ENCODE results near the gene TLCD4. TPM values are rescaled to one million over a fixed set of nuclear protein-coding genes. Genes with fewer than 3 reads are reported as not detected.
A peak's percentile ranks its signal among the peaks of the same experiment; 100 is the strongest.

TLCD4 gene
- total and polyA plus RNA-seq, 2 of the 13 experiments (the other 11 are each of a cell fraction or from before 2014, with no cell fraction given): 4.7 to 14.5 TPM

GRCh38 chr1:95117207-95118066 is at the start of gene TLCD4 (continued):
- TF ChIP-seq NFRKB (IDR thresholded peaks at IDR 0.05): no peak
- TF ChIP-seq, protein P1, sequence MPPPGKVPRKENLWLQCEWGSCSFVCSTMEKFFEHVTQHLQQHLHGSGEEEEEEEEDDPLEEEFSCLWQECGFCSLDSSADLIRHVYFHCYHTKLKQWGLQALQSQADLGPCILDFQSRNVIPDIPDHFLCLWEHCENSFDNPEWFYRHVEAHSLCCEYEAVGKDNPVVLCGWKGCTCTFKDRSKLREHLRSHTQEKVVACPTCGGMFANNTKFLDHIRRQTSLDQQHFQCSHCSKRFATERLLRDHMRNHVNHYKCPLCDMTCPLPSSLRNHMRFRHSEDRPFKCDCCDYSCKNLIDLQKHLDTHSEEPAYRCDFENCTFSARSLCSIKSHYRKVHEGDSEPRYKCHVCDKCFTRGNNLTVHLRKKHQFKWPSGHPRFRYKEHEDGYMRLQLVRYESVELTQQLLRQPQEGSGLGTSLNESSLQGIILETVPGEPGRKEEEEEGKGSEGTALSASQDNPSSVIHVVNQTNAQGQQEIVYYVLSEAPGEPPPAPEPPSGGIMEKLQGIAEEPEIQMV (CRISPR knock-in tag; IDR thresholded peaks at IDR 0.05; ENCODE audit: low read depth): 0 out of 2 replicates have a peak, but pooled peaks have one; percentile 15
- peak; percentile 57 to 66; a peak in 3 of 4 replicates for TF ChIP-seq POLR2A (IDR thresholded peaks at IDR 0.05; ENCODE audit: insufficient read depth in 1 of 2, low read depth in 2 of 2, low read length in 2 of 2)
- TF ChIP-seq, protein P2, sequence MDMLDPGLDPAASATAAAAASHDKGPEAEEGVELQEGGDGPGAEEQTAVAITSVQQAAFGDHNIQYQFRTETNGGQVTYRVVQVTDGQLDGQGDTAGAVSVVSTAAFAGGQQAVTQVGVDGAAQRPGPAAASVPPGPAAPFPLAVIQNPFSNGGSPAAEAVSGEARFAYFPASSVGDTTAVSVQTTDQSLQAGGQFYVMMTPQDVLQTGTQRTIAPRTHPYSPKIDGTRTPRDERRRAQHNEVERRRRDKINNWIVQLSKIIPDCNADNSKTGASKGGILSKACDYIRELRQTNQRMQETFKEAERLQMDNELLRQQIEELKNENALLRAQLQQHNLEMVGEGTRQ (IDR thresholded peaks at IDR 0.05; ENCODE audit: low read depth, low read length): no peak
- TF ChIP-seq, protein P2 (CRISPR knock-in tag; IDR thresholded peaks at IDR 0.05; ENCODE audit: borderline replicate concordance): no peak
- TF ChIP-seq CC2D1A (CRISPR knock-in tag; IDR thresholded peaks at IDR 0.05): no peak
- no peak for TF ChIP-seq KAT7 (CRISPR knock-in tag; IDR thresholded peaks at IDR 0.05; ENCODE audit: borderline replicate concordance)
- TF ChIP-seq ZMAT5 (CRISPR knock-in tag; IDR thresholded peaks at IDR 0.05; ENCODE audit: borderline replicate concordance, low read depth): no peak
- TF ChIP-seq KLF13 (CRISPR knock-in tag; IDR thresholded peaks at IDR 0.05): no peak
- peak; percentile 83; the same call in 1 of the 2 replicates for TF ChIP-seq MTERF4 (CRISPR knock-in tag; IDR thresholded peaks at IDR 0.05)
- TF ChIP-seq GTF3A (CRISPR knock-in tag; conservative IDR thresholded peaks at IDR 0.05): no peak
- peak; percentile 52 for TF ChIP-seq ZFY (CRISPR knock-in tag; IDR thresholded peaks at IDR 0.05)
- TF ChIP-seq ZMAT3 (CRISPR knock-in tag; conservative IDR thresholded peaks at IDR 0.05): 0 out of 2 replicates have a peak, but pooled peaks have one; percentile 42
- TF ChIP-seq ZNF101 (CRISPR knock-in tag; IDR thresholded peaks at IDR 0.05; ENCODE audit: borderline replicate concordance, low read depth): no peak
- TF ChIP-seq ZNF232 (CRISPR knock-in tag; IDR thresholded peaks at IDR 0.05; ENCODE audit: borderline replicate concordance): no peak
- TF ChIP-seq ZNF331 (CRISPR knock-in tag; IDR thresholded peaks at IDR 0.05): no peak
- TF ChIP-seq IRX3 (CRISPR knock-in tag; IDR thresholded peaks at IDR 0.05; ENCODE audit: borderline replicate concordance, low read depth): 0 out of 2 replicates have a peak, but pooled peaks have one; percentile 43
- TF ChIP-seq, protein P3, sequence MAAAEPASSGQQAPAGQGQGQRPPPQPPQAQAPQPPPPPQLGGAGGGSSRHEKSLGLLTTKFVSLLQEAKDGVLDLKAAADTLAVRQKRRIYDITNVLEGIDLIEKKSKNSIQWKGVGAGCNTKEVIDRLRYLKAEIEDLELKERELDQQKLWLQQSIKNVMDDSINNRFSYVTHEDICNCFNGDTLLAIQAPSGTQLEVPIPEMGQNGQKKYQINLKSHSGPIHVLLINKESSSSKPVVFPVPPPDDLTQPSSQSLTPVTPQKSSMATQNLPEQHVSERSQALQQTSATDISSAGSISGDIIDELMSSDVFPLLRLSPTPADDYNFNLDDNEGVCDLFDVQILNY (CRISPR knock-in tag; conservative IDR thresholded peaks at IDR 0.05): no peak
- 0 out of 2 replicates have a peak, but pooled peaks have one; percentile 38 for TF ChIP-seq PAX8 (CRISPR knock-in tag; IDR thresholded peaks at IDR 0.05; ENCODE audit: borderline replicate concordance)
- no peak for TF ChIP-seq MAF1 (CRISPR knock-in tag; IDR thresholded peaks at IDR 0.05; ENCODE audit: borderline replicate concordance)
- peak; percentile 21 for TF ChIP-seq XRCC5 (optimal IDR thresholded peaks at IDR 0.05; ENCODE audit: low read length)
- no peak for TF ChIP-seq HDAC6 (IDR thresholded peaks at IDR 0.05; ENCODE audit: low read depth, low read length)
- 0 out of 2 replicates have a peak, but pooled peaks have one; percentile 70 for TF ChIP-seq SATB2 (CRISPR knock-in tag; IDR thresholded peaks at IDR 0.05)
- TF ChIP-seq ZNF446 (CRISPR knock-in tag; IDR thresholded peaks at IDR 0.05): peak; percentile 78; the same call in 1 of the 2 replicates
- TF ChIP-seq NFIC (IDR thresholded peaks at IDR 0.05; ENCODE audit: low read length): no peak
